Measurements from ENCODE around the gene LRP1B. TPM values are rescaled to one million over a fixed set of nuclear protein-coding genes. Genes with fewer than 3 reads are reported as not detected.

The LRP1B gene
- total RNA-seq, 1 donor from 2014 or later = 1.7 TPM

DNA sequence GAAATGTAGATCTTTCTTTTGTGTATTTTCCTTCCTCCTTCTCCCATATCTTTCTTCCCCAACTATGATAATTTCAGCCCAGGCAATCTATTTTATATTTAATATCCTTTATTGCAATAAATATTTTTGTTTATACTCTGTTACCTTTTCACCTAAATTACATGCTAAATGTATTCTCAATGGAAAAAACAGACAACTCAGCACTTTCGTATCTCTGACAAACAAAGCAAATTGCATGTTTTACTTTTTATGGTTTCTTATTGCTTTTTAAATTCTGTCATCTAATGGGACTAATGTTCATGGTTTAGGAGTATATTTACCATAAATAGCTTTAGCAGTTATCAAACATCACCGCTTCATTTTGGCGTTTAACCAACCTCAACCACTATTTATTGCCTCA lies 74.0 kb downstream of the LRP1B start:
- no peak overlapping the region for H3K4me3 Mint-ChIP-seq
- no peaks in the 10 kb centered on the region for H3K27me3 Mint-ChIP-seq (ENCODE audit: low read depth)
- no peaks in the 10 kb centered on the region for H3K36me3 Mint-ChIP-seq
- TF ChIP-seq, protein P1, sequence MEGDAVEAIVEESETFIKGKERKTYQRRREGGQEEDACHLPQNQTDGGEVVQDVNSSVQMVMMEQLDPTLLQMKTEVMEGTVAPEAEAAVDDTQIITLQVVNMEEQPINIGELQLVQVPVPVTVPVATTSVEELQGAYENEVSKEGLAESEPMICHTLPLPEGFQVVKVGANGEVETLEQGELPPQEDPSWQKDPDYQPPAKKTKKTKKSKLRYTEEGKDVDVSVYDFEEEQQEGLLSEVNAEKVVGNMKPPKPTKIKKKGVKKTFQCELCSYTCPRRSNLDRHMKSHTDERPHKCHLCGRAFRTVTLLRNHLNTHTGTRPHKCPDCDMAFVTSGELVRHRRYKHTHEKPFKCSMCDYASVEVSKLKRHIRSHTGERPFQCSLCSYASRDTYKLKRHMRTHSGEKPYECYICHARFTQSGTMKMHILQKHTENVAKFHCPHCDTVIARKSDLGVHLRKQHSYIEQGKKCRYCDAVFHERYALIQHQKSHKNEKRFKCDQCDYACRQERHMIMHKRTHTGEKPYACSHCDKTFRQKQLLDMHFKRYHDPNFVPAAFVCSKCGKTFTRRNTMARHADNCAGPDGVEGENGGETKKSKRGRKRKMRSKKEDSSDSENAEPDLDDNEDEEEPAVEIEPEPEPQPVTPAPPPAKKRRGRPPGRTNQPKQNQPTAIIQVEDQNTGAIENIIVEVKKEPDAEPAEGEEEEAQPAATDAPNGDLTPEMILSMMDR (IDR thresholded peaks at IDR 0.05; ENCODE audit: unreplicated experiment) = no peak
- no peaks in the 10 kb centered on the region for H3K9me3 Mint-ChIP-seq
- H3K4me1 Mint-ChIP-seq = peaks cover 1% of the 10 kb centered on the region
- no peak for DNase-seq (ENCODE audit: low spot score in 2 of 2, unreplicated experiment in 2 of 2)
- no peak overlapping the region for H3K27ac Mint-ChIP-seq

DNA sequence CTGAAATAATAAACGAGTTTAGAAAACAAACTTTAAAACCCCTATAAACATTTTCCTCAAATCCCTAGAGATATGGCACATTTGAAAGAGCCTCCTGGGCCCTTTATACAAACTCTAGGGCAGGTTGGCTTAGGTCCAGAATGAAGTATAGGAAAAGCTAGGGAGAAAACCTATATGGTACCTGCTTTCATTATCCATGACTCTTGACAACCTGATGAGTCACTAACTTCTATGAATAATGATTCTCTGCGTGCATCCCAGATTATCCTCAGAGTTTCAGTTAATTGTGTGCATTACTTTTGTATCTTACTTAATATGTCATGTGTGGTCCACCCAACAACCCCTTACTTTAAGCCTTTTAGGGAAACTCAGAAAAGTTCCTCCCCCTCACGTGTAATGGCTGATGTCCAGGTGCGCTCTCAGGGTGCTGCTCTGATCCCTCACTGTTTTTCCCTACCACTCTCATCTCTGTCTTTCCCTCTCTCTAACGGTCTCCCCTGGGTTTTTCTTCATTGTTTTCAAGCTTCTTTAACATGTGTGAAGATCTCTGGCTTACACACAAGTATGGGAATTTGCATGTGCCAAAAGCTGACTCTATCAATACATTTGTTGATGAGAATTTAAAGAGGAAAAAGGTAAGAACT lies 78.5 kb downstream of the LRP1B start:
- Mint-ChIP-seq H3K4me1 (no peaks in the 10 kb centered on the region), H3K36me3 (no peaks in the 10 kb centered on the region), H3K4me3 (no peak overlapping the region), H3K27ac (no peak overlapping the region), H3K27me3 (ENCODE audit: low read depth) (no peaks in the 10 kb centered on the region), H3K9me3 (no peaks in the 10 kb centered on the region)
- no peak for DNase-seq (ENCODE audit: low spot score in 2 of 2, unreplicated experiment in 2 of 2)
- TF ChIP-seq, protein P1 (IDR thresholded peaks at IDR 0.05; ENCODE audit: unreplicated experiment) = no peak

DNA sequence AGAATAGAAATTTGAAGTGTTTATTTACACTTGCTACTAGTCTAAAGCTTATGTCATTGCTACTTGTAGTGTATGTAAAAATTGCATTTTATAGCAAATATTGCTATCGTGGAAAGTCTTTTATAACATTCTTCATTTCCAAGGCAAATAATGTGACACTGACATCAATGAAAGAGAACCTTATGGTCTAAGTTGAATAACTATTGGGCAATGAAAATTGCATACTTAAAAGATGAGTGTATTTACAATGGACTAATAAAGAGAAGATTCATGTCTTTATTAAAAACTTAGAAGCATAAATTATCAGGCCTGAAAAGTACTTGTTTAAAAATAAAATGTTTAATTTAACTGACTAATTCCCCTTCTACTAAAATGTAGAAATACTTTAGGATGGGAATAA lies 82.2 kb downstream of the LRP1B start:
- Mint-ChIP-seq H3K27me3 (ENCODE audit: low read depth) (no peaks in the 10 kb centered on the region), H3K4me3 (no peak overlapping the region), H3K36me3 (no peaks in the 10 kb centered on the region), H3K4me1 (no peaks in the 10 kb centered on the region), H3K9me3 (no peaks in the 10 kb centered on the region), H3K27ac (no peak overlapping the region)
- DNase-seq (ENCODE audit: low spot score in 2 of 2, unreplicated experiment in 2 of 2) = no peak
- TF ChIP-seq, protein P1 (IDR thresholded peaks at IDR 0.05; ENCODE audit: unreplicated experiment) = no peak

DNA sequence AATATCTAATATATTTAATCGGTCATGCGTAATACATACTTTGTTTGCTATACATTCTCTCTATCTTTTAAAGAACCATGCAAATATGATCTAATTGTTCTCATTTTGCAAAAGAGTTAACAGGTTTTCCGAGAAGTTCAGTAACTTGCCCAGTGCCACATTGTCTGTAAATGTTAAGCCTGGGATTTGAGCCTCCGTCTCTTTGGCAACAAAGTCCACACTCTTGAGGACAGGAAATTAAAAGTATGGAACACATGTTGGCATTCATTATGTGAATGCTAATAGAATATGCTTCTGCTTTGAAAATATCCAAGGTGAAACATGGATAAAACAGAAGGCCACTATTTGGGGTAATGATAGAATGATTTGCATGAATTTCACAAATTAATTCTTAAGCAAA lies 85.2 kb downstream of the LRP1B start:
- no peaks in the 10 kb centered on the region for H3K9me3 Mint-ChIP-seq
- TF ChIP-seq, protein P1 (IDR thresholded peaks at IDR 0.05; ENCODE audit: unreplicated experiment) = no peak
- H3K27ac Mint-ChIP-seq = no peak overlapping the region
- H3K27me3 Mint-ChIP-seq (ENCODE audit: low read depth) = no peaks in the 10 kb centered on the region
- H3K4me1 Mint-ChIP-seq = no peaks in the 10 kb centered on the region
- no peaks in the 10 kb centered on the region for H3K36me3 Mint-ChIP-seq
- no peak overlapping the region for H3K4me3 Mint-ChIP-seq
- DNase-seq (ENCODE audit: low spot score in 2 of 2, unreplicated experiment in 2 of 2) = no peak

DNA sequence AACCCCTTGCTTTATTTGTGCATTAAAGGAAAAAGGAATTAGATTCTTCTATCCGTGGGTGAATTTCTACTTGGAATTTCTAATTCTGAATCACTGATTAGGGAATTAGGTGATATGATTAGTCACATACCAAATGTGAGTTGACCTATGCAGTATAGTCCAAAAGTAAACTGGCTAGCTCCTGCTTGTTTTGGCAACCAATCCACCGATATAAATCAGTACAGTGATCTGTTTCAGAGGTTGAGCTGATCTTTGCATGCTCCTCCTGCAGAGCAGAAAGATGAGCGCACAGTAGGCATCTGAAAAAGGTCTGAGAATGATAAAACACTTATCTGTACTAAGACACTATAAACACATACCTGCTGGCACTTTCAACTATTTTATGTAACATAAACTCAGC lies 86.6 kb downstream of the LRP1B start:
- H3K27ac Mint-ChIP-seq = no peak overlapping the region
- H3K4me1 Mint-ChIP-seq = no peaks in the 10 kb centered on the region
- no peak for DNase-seq (ENCODE audit: low spot score in 2 of 2, unreplicated experiment in 2 of 2)
- TF ChIP-seq, protein P1 (IDR thresholded peaks at IDR 0.05; ENCODE audit: unreplicated experiment) = no peak
- no peaks in the 10 kb centered on the region for H3K9me3 Mint-ChIP-seq
- H3K27me3 Mint-ChIP-seq (ENCODE audit: low read depth) = no peaks in the 10 kb centered on the region
- no peak overlapping the region for H3K4me3 Mint-ChIP-seq
- no peaks in the 10 kb centered on the region for H3K36me3 Mint-ChIP-seq
